Measurements from ENCODE around the gene NDUFB4.
"Not testable (repeated sequence)": the region's sequence is repeated elsewhere in the genome, so short reads cannot be mapped to it uniquely, and the experiment has no call there.

- TF ChIP-seq CTCF, POLR2AphosphoS5, EP300 (IDR thresholded peaks at IDR 0.05): not testable (repeated sequence)
Measured at GRCh38 chr3:120638820-120639219, 42.7 kb downstream of the NDUFB4 start.
